HG02852 (cell line): ENCODE results near the gene INPP5A.
"Not testable (repeated sequence)": the region's sequence is repeated elsewhere in the genome, so short reads cannot be mapped to it uniquely, and the experiment has no call there.

Source experiments
- ATAC-seq: cut with Tn5 transposase; IDR thresholded peaks from one replicate; pipeline ENCODE4 v1.9.1; 2021; ENCODE audit warnings: mild to moderate bottlenecking, moderate library complexity; ENCODE audit not compliant: unreplicated experiment

The INPP5A gene

DNA sequence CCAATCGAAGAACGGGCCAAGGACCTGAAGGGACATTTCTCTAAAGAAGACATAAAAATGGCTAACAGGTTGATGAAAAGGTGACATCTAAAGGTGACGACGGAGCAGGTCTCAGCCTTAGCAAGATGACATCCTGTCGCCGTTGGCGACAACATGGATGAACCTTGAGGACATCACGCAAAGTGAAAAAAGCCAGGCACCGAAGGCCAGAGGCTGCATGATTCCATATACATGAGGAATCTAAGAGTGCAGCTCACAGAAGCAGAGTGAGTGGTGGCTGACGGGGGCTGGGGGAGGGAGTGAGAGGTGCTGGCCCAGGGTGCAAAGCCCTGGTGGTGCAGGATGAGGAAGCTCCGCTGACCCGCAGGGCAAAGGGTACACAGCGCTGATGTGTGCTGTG, 282.5 kb downstream of the INPP5A start:
- ATAC-seq: no peak

DNA sequence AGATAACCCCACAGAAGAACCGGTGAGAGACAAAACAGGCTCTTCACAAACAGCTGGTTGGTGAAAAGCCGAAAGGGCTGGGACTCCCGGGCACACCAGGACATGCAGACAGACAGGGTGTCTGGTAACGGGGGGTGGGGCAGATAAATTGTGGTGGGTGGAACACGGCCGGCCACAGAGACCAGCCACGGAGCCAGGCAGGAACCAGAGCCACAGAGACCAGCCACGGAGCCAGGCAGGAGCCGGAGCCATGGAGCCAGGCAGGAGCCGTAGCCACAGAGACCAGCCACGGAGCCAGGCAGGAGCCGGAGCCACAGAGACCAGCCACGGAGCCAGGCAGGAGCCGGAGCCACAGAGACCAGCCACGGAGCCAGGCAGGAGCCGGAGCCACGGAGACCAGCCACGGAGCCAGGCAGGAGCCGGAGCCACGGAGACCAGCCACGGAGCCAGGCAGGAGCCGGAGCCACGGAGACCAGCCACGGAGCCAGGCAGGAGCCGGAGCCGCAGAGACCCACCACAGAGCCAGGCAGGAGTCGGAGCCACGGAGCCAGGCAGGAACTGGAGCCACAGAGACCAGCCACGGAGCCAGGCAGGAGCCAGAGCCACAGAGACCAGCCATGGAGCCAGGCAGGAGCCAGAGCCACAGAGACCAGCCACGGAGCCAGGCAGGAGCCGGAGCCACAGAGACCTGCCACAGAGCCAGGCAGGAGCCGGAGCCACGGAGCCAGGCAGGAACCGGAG, 288.4 kb downstream of the INPP5A start:
- not testable (repeated sequence) for ATAC-seq

DNA sequence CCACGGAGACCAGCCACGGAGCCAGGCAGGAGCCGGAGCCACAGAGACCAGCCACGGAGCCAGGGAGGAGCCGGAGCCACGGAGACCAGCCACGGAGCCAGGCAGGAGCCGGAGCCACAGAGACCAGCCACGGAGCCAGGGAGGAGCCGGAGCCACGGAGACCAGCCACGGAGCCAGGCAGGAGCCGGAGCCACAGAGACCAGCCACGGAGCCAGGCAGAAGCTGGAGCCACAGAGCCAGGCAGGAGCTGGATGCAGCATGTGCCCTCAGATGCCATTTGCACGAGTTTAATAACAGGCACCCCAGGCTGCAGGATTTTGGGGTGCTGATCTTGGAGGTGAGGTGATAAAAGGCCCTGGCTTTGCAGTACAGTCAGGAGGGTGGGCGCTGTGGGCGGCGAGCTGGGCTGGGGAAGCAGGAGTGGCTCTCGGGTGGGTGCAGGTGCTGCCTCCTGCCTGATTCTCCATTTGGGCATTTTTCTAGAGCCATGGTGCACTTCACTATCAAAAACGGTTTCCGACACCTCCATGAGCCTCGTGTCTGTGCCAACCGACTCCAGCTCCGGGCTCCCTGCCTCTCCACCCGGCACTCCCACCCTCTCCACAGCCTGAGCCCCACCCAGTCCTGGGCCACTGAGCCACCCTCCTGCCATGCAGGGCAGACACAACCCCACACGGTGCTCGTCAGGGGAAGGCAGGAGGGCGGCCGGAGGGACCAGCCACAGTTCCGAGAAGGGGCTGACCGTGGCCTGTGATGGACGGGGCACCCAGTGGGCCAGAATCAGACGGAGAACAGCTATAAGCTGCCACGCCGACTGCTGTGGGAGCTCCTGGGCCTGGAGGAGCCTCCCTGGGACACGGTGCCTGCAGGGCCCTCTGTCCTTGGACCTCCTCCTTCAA, 289.2 kb downstream of the INPP5A start:
- ATAC-seq: no peak

- no peak for ATAC-seq
Measured at GRCh38 chr10:132827423-132827789, 289.8 kb downstream of the INPP5A start.

DNA sequence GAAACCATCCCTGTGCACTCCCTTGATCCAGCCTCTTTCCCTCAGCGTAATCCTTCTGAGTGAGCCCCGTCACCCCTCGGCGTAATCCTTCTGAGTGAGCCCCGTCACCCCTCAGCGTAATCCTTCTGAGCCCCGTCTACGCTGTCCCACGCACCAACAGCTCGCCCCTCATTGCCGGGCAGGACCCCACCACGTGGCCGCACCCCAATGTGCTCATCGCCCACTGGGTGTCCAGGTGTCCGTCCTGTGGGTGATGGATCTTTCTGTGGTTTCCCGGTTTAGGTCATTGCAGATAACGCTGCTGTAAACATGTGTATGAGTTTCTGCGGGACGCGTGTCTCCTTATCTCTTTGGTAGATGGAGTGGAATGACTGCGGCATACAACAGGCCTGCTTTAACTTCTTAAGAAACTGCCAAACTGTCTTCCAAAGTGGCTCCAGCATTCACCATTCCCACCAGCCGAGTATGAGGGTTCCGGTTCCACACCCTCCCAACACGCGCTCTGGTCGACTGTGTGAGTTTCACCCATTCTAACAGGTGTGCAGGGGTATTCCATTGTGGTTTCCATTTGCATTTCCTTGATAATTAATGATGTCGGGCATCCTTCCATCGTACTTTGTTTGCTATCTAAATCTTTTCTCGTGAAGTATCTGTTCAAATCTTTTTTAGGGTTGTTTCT, 290.4 kb downstream of the INPP5A start:
- ATAC-seq: no peak

DNA sequence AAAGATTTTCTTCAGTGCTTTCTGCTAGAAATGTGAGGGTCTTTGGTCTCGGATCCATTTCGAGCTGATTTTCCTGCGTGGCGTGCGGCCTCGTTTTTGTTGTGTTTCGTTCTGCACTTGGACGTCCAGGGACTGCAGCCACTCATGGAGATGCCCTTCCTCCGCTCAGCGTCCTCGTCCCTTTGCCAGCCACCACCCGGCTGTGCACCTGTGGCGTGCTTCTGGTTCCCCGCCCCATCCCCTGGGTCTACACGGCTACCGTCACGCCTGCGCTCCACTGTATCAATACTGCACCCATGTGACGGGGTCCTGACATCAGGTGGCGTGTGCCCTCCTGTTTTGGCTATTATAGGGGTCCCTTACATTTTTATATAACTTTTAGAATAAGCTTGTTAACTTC, 291.1 kb downstream of the INPP5A start:
- ATAC-seq: no peak

- no peak for ATAC-seq
Measured at GRCh38 chr10:132829403-132829802, 291.8 kb downstream of the INPP5A start.

DNA sequence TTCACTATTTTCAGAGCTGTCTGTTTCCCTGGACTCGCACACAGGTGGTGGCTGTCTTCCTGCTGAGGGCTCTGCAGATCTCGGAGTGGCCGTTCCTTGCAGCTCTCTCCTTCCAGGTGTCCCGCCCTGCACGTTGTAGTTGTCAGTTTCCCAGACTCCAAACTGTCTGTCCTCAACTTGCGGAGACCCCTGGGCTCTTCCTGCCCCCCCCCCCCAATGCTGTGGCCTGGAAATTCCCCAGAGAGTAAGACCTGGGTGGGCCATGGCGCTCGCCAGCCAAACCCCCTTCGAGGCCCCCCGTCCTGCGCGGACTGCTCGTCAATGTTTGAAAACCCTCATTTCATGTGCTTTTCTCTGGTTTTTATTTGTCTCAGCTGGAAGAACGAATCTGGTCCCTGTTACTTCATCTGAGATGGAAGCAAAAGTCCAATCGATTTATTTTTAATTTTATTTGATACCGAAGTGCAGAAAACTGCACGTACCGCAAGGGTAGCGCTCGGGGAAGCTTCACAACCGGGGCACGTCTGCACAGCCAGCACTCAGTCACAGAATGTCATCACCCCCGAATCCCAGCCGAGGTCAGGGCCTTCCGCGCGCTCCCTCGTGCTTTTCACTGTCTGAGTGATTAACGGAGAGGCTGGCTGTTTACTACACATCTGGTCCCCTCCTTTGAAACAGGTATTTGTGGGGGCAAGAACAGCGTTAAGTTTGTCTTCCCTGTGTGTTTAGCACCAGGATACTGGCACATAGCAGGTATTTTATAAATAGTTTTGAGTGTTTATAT, 294.8 kb downstream of the INPP5A start:
- ATAC-seq: no peak
